Colonic mucosa (tissue), 4 donors: ENCODE data around the gene PEX12. TPM values are rescaled to one million over a fixed set of nuclear protein-coding genes. Genes with fewer than 3 reads are reported as not detected.
"Not testable (repeated sequence)": the region's sequence is repeated elsewhere in the genome, so short reads cannot be mapped to it uniquely, and the experiment has no call there.

Experiments used
- DNase-seq: peaks from one replicate; pipeline ENCODE4 v3.0.0-alpha.2; 2020
- H3K27ac ChIP-seq: fragments of 200-600 bp; one replicate; pipeline ENCODE4 v1.8.0; 2021
- H3K27me3 ChIP-seq: fragments of 200-600 bp; one replicate; pipeline ENCODE4 v1.8.0; 2021
- H3K36me3 ChIP-seq: fragments of 200-600 bp; one replicate; pipeline ENCODE4 v1.8.0; 2021
- H3K4me1 ChIP-seq: fragments of 200-600 bp; one replicate; pipeline ENCODE4 v1.8.0; 2021; ENCODE audit warnings: mild to moderate bottlenecking
- H3K4me3 ChIP-seq: fragments of 200-600 bp; one replicate; pipeline ENCODE4 v1.8.0; 2021
- H3K9ac ChIP-seq, 2 donors: one replicate each; pipeline ENCODE4 v1.7.0; 2013; ENCODE audit warnings: control low read depth in 2 of 2, low read depth in 2 of 2, low read length in 2 of 2
- H3K9me3 ChIP-seq: fragments of 200-600 bp; one replicate; pipeline ENCODE4 v1.8.0; 2021
- intact Hi-C: fragments of 100-400 bp; cut with DNase I; formaldehyde crosslinking; loops from one replicate; pipeline ENCODE4 v1.14.1; 2022
- total RNA-seq, 2 donors: library from RNA; stranded (reverse); fragmentation: NEBNext Ultra II Directional in 1 of 2; extraction: Animal tissue kit (Norgen Biotek cat#: 25700) in 1 of 2; gene quantifications; one replicate each; pipeline ENCODE4 v1.2.1, GENCODE V29; 2021
- TF ChIP-seq, protein P1 (sequence below): fragments of 200-600 bp; IDR thresholded peaks from one replicate; pipeline ENCODE4 v1.8.0; 2022; ENCODE audit warnings: antibody characterized with exemption, mild to moderate bottlenecking
- donor health status: healthy.
- donor health status: DM: no; HTN: no; CAD: no.
- donor health status: DM: no; HTN: no; CAD: no.

PEX12 gene
- total RNA-seq, 2 donors from 2014 or later: 2.6 to 5.9 TPM

DNA sequence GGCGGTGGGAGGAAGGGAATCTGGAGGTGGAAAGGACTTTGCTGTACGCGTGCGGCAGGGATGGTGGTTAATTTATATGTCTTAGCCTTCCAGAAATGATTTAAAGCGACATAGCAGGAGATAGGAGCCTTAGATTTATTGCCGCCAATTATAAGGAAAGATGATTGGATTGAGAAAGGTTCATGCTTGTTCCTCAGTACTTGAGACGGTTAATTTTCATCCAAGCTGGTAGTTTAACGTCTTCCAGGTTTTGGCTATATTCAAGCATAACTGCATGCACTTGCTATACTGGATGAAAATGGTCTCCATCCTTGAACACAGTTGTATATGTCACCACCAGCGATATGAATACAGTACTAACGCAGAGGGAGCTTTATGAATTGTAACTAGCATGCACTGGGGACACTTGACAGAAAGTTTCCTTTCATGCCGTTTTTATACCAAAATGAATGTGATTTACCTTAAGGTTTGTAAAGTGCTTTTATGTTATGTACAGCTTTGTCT is 610 bp upstream of the PEX12 start:
- H3K9ac ChIP-seq: peak overlapping the region; percentile 91 to 95
- TF ChIP-seq, protein P1, sequence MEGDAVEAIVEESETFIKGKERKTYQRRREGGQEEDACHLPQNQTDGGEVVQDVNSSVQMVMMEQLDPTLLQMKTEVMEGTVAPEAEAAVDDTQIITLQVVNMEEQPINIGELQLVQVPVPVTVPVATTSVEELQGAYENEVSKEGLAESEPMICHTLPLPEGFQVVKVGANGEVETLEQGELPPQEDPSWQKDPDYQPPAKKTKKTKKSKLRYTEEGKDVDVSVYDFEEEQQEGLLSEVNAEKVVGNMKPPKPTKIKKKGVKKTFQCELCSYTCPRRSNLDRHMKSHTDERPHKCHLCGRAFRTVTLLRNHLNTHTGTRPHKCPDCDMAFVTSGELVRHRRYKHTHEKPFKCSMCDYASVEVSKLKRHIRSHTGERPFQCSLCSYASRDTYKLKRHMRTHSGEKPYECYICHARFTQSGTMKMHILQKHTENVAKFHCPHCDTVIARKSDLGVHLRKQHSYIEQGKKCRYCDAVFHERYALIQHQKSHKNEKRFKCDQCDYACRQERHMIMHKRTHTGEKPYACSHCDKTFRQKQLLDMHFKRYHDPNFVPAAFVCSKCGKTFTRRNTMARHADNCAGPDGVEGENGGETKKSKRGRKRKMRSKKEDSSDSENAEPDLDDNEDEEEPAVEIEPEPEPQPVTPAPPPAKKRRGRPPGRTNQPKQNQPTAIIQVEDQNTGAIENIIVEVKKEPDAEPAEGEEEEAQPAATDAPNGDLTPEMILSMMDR: no peak
- peak overlapping the region; percentile 76 for H3K27ac ChIP-seq
- intact Hi-C loops: no loop called here
- peaks cover 8% of the 10 kb centered on the region for H3K4me1 ChIP-seq
- no peaks in the 10 kb centered on the region for H3K27me3 ChIP-seq
- peak overlapping the region; percentile 59 for H3K4me3 ChIP-seq
- no peaks in the 10 kb centered on the region for H3K9me3 ChIP-seq
- DNase-seq: no peak
- no peaks in the 10 kb centered on the region for H3K36me3 ChIP-seq

DNA sequence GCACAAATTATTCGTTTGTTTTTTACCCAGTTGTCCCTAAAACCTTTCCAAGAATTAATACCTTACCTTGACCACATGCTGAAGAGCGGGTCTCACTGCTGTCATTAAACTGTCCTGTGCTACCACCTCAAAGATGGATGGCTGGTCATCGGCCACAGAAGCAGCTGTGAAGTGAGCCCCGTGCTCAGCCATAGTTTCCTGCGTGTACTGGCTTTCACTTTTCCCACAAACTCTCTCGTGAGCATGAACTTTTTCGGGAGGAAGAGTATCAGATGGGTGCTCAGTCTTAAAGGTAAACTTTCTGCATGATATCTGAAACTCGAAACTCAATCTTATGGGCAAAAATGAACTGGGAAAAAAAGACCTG is 558 bp downstream of the PEX12 start:
- H3K4me1 ChIP-seq: peaks cover 8% of the 10 kb centered on the region
- TF ChIP-seq, protein P1: no peak
- peak; percentile 29 for DNase-seq
- no peaks in the 10 kb centered on the region for H3K27me3 ChIP-seq
- peak overlapping the region; percentile 76 for H3K27ac ChIP-seq
- intact Hi-C loops: no loop called here
- H3K4me3 ChIP-seq: peak overlapping the region; percentile 59
- H3K9me3 ChIP-seq: no peaks in the 10 kb centered on the region
- H3K36me3 ChIP-seq: no peaks in the 10 kb centered on the region
- peak overlapping the region; percentile 91 to 95 for H3K9ac ChIP-seq

GRCh38 chr17:35575759-35576158 is 2.6 kb downstream of the PEX12 start:
- no peaks in the 10 kb centered on the region for H3K9me3 ChIP-seq
- no peak overlapping the region for H3K4me3 ChIP-seq
- peaks cover 8% of the 10 kb centered on the region for H3K4me1 ChIP-seq
- H3K9ac ChIP-seq: no peak overlapping the region
- TF ChIP-seq, protein P1: no peak
- H3K36me3 ChIP-seq: no peaks in the 10 kb centered on the region
- H3K27ac ChIP-seq: no peak overlapping the region
- intact Hi-C loops: no loop called here
- no peaks in the 10 kb centered on the region for H3K27me3 ChIP-seq
- DNase-seq: no peak

DNA sequence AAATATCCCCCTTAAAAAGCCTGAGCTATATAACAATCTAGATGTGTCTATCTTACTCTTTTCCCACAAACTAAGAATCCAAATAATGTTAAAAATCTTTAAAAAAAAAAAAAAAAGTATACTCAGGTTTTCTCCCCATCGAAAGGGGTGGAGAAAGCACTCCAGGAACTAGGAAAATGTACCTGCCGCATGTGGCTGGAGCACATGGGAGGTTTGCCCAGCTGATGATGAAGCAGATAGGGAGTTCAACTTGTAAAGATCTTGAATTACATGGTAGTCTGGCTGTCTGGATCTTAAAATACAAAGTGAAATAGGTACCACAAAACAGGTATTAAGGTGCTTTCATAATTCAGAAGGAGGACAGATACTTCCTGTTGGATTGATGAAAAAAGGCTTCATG is 9.0 kb downstream of the PEX12 start:
- no peak overlapping the region for H3K4me3 ChIP-seq
- no peak for DNase-seq
- H3K36me3 ChIP-seq: no peaks in the 10 kb centered on the region
- H3K9ac ChIP-seq: no peak overlapping the region
- no peaks in the 10 kb centered on the region for H3K27me3 ChIP-seq
- H3K9me3 ChIP-seq: no peaks in the 10 kb centered on the region
- no peak overlapping the region for H3K27ac ChIP-seq
- TF ChIP-seq, protein P1: no peak
- intact Hi-C loops: no loop called here
- H3K4me1 ChIP-seq: peaks cover 12% of the 10 kb centered on the region

DNA sequence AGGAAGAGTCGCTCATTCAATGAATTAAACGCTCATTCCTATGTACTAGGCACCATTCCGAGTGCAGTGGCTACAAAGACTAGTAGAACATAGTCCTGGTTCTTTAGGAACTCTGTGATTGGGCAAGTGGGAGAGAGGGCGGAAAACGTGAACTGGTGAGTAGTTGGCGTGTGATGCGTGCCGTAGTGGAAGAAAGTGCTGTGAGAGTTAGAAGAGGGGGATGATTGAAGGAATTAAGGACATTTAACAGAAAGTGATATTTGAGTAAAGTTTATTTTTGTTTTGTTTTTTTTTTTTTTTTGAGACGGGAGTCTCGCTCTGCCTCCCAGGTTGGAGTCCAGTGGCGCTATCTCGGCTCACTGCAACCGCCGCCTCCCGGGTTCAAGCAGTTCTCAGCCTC is 9.8 kb downstream of the PEX12 start:
- peak; percentile 53 for DNase-seq
- Histone ChIP-seq H3K9ac (peak overlapping the region; percentile 78 to 83), H3K4me3 (peak overlapping the region; percentile 88), H3K36me3 (no peaks in the 10 kb centered on the region), H3K27me3 (no peaks in the 10 kb centered on the region), H3K4me1 (peaks cover 12% of the 10 kb centered on the region), H3K9me3 (no peaks in the 10 kb centered on the region), H3K27ac (peak overlapping the region; percentile 84)
- TF ChIP-seq, protein P1: no peak
- intact Hi-C loops: no loop called here

- no peaks in the 10 kb centered on the region for H3K9me3 ChIP-seq
- H3K4me1 ChIP-seq: peaks cover 12% of the 10 kb centered on the region
- H3K36me3 ChIP-seq: no peaks in the 10 kb centered on the region
- H3K27ac ChIP-seq: no peak overlapping the region
- H3K27me3 ChIP-seq: no peaks in the 10 kb centered on the region
- intact Hi-C loops: no loop called here
- DNase-seq: peak; percentile 20
- TF ChIP-seq, protein P1: no peak
- peak overlapping the region; percentile 88 for H3K4me3 ChIP-seq
- H3K9ac ChIP-seq: no peak overlapping the region
Measured at GRCh38 chr17:35566968-35567367, 11.4 kb downstream of the PEX12 start.

GRCh38 chr17:35563181-35563580 is 15.2 kb downstream of the PEX12 start:
- H3K36me3 ChIP-seq, H3K9ac ChIP-seq, H3K27me3 ChIP-seq, intact Hi-C loops, DNase-seq, H3K27ac ChIP-seq, H3K9me3 ChIP-seq, H3K4me3 ChIP-seq, H3K4me1 ChIP-seq: not testable (repeated sequence)
